ENCODE data around the gene ALG3. TPM values are rescaled to one million over a fixed set of nuclear protein-coding genes. Genes with fewer than 3 reads are reported as not detected.
A peak's percentile ranks its signal among the peaks of the same experiment; 100 is the strongest.

The ALG3 gene
- total RNA-seq, 1 donor from 2014 or later = 78.1 TPM

GRCh38 chr3:184289426-184289938 lies 40.7 kb upstream of the ALG3 start:
- no peak for DNase-seq (ENCODE audit: low read depth)
- TF ChIP-seq, protein P1, sequence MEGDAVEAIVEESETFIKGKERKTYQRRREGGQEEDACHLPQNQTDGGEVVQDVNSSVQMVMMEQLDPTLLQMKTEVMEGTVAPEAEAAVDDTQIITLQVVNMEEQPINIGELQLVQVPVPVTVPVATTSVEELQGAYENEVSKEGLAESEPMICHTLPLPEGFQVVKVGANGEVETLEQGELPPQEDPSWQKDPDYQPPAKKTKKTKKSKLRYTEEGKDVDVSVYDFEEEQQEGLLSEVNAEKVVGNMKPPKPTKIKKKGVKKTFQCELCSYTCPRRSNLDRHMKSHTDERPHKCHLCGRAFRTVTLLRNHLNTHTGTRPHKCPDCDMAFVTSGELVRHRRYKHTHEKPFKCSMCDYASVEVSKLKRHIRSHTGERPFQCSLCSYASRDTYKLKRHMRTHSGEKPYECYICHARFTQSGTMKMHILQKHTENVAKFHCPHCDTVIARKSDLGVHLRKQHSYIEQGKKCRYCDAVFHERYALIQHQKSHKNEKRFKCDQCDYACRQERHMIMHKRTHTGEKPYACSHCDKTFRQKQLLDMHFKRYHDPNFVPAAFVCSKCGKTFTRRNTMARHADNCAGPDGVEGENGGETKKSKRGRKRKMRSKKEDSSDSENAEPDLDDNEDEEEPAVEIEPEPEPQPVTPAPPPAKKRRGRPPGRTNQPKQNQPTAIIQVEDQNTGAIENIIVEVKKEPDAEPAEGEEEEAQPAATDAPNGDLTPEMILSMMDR (conservative IDR thresholded peaks at IDR 0.05; ENCODE audit: low read depth, low read length) = peak; percentile 81
- no peak overlapping the region for H3K4me3 ChIP-seq (ENCODE audit: low read depth, low read length)

GRCh38 chr3:184284696-184285095 lies 35.9 kb upstream of the ALG3 start:
- TF ChIP-seq, protein P1 (conservative IDR thresholded peaks at IDR 0.05; ENCODE audit: low read depth, low read length) = peak; percentile 70
- no peak overlapping the region for H3K4me3 ChIP-seq (ENCODE audit: low read depth, low read length)
- DNase-seq (ENCODE audit: low read depth) = peak; percentile 6

GRCh38 chr3:184283681-184284080 lies 34.9 kb upstream of the ALG3 start:
- DNase-seq (ENCODE audit: low read depth) = no peak
- TF ChIP-seq, protein P1 (conservative IDR thresholded peaks at IDR 0.05; ENCODE audit: low read depth, low read length) = no peak
- no peak overlapping the region for H3K4me3 ChIP-seq (ENCODE audit: low read depth, low read length)

DNA sequence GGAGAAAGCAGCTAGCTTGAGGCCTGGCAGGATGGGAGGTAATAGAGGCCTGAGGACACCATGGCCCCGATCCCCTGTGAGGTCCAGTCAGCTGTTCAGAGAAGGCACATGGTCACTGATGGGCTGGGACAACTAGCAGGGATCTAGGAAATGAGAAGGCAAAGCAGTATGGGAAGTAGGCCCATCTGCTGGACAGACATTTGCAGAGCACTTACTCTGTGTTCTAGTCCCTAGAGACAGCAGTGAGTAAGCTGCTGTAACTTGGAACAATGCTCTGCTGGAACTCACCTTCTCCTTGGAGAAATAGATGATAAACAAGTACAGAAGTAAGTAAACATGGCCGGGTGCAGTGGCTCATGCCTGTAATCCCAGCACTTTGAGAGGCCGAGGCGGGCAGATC lies 34.2 kb upstream of the ALG3 start:
- TF ChIP-seq, protein P1 (conservative IDR thresholded peaks at IDR 0.05; ENCODE audit: low read depth, low read length) = no peak
- no peak for DNase-seq (ENCODE audit: low read depth)
- H3K4me3 ChIP-seq (ENCODE audit: low read depth, low read length) = no peak overlapping the region

- DNase-seq (ENCODE audit: low read depth) = no peak
- no peak overlapping the region for H3K4me3 ChIP-seq (ENCODE audit: low read depth, low read length)
- TF ChIP-seq, protein P1 (conservative IDR thresholded peaks at IDR 0.05; ENCODE audit: low read depth, low read length) = no peak
Observed at GRCh38 chr3:184277366-184277765, 28.6 kb upstream of the ALG3 start.

DNA sequence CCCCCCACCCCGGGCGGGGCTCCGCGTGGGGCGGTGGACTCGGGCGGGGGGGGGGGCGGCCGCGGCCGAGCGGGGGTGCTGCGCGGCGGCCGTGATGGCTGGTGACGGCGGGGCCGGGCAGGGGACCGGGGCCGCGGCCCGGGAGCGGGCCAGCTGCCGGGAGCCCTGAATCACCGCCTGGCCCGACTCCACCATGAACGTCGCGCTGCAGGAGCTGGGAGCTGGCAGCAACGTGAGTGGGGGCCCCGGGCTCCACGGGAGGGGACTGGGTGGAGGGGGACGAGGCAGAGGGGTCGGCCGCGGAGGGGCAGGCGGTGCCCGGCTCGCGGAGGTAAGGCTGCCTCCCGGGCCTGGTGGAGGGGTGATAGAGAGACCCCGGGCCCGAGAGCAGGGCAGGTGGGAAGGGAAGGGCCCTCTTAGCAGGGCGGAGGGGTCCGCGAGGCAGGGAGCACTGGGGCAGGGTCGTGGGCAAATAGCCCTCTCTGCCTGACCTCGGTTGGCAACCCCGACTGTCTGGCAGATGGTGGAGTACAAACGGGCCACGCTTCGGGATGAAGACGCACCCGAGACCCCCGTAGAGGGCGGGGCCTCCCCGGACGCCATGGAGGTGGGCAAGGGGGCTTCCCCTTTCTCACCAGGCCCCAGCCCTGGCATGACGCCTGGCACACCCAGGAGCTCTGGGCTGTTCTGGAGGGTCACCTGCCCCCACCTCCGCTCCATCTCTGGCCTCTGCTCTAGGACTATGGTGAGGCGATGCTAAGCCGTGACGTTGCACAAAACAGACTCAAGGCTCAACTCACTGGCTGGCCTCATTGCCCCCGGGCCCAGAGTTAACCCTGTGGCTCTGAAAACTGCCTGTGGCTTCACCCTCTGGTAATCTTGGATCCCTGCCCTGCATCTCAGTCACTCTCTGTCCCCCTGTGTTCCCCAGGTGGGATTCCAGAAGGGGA lies 27.5 kb upstream of the ALG3 start, which contains the start of gene ECE2:
Gene ECE2, plus strand, starts transcription at position 62 of the 950 bp plus-strand sequence. Its CDS starts 132 bp downstream, at position 194.
- TF ChIP-seq, protein P1 (conservative IDR thresholded peaks at IDR 0.05; ENCODE audit: low read depth, low read length) = no peak
- DNase-seq (ENCODE audit: low read depth) = no peak
- no peak within 1 kb of the TSS for H3K4me3 ChIP-seq (ENCODE audit: low read depth, low read length)

Data from epithelial cell of proximal tubule (primary cell).